H54 (cell line): ENCODE results near the gene CPA4.
"Not testable (repeated sequence)": the region's sequence is repeated elsewhere in the genome, so short reads cannot be mapped to it uniquely, and the experiment has no call there.

Experiments
- DNase-seq: peaks from one replicate; pipeline ENCODE4 v3.0.0; 2011; ENCODE audit warnings: low spot score, mixed read lengths; ENCODE audit not compliant: insufficient read length
- FAIRE-seq: peaks from 3 replicates; lab custom pipeline; 2011; peaks lifted over from hg19 to GRCh38; lab: Jason Lieb, UNC
- POLR2A ChIP-seq: IDR thresholded peaks from 2 replicates; pipeline ENCODE4 v1.6.1; 2011; ENCODE audit warnings: low read depth, mild to moderate bottlenecking, low read length

Gene CPA4

GRCh38 chr7:130292682-130293257 lies at the start of gene CPA4:
CPA4 (plus strand) TSS chr7:130293161; CDS start chr7:130293181, 20 bp downstream.
- DNase-seq: peak; percentile 76
- no peak for TF ChIP-seq POLR2A
- no peak for FAIRE-seq

DNA sequence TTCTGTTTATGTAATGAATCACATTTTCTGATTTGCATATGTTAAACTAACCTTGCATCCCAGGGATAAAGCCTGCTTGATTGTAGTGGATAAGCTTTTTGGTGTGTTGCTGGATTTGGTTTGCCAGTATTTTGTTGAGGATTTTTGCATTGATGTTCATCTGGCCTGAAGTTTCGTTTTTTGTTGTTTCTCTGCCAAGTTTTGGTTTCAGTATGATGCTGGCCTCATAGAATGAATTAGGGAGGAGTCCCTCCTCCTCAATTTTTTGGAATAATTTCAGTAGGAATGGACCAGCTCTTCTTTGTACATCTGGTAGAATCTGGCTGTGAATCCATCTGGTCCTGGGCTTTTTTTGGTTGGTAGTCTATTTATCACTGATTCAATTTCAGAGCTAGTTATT lies 49.5 kb upstream of the CPA4 start:
- FAIRE-seq: peak; percentile 15
- DNase-seq: not testable (repeated sequence)

- FAIRE-seq, DNase-seq: not testable (repeated sequence)
Observed at GRCh38 chr7:130246491-130246890, 46.5 kb upstream of the CPA4 start.

GRCh38 chr7:130248842-130249241 lies 44.1 kb upstream of the CPA4 start:
- not testable (repeated sequence) for FAIRE-seq, DNase-seq

- not testable (repeated sequence) for DNase-seq, FAIRE-seq
Observed at GRCh38 chr7:130249626-130250025, 43.3 kb upstream of the CPA4 start.

DNA sequence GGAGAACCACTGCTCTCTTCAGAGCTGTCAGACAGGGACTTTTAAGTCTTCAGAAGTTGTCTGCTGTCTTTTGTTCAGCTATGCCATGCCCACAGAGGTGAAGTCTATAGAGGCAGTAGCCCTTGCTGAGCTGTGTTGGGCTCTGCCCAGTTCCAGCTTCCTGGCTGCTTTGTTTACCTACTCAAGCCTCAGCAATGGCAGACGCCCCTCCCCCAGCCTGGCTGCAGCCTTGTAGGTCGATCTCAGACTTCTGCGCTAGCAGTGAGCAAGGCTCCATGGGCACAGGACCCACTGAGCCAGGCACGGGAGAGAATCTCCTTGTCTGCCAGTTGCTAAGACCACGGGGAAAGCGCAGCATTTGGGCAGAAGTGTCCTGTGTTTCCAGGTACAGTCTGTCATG lies 38.4 kb upstream of the CPA4 start:
- FAIRE-seq (no peak), DNase-seq (no peak)
- TF ChIP-seq POLR2A: no peak

GRCh38 chr7:130256704-130257103 lies 36.3 kb upstream of the CPA4 start:
- DNase-seq (no peak), FAIRE-seq (no peak)
- no peak for TF ChIP-seq POLR2A

DNA sequence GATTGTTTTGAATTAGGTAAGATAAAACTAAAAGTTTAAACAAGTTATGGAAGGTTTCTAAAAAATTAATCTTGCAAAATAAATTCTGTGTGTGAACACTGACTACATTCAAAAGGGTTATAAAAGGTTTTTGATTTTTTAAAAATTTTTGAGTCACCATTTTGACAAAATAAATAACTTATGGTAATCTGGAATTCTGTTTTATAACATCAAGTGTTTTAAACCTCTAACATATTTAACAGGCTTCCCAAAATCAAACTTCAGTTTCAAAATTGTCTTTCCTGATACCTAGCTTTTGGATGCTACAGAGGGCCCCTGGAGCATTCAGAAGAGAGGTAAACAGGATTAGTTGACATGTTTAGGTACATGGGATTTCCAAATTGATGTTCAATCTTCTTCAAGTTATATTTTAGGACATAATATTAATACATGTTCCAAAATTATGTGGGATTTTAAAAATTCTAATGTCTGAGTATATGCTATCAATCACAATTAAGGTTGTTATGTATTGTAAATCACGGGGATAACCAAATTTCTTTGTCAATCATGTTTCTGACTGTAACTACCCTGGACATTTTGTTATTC lies 34.4 kb upstream of the CPA4 start:
- DNase-seq (no peak), FAIRE-seq (no peak)
- TF ChIP-seq POLR2A: no peak

- no peak for TF ChIP-seq POLR2A
- no peak for DNase-seq
- FAIRE-seq: no peak
Observed at GRCh38 chr7:130262448-130262847, 30.5 kb upstream of the CPA4 start.

DNA sequence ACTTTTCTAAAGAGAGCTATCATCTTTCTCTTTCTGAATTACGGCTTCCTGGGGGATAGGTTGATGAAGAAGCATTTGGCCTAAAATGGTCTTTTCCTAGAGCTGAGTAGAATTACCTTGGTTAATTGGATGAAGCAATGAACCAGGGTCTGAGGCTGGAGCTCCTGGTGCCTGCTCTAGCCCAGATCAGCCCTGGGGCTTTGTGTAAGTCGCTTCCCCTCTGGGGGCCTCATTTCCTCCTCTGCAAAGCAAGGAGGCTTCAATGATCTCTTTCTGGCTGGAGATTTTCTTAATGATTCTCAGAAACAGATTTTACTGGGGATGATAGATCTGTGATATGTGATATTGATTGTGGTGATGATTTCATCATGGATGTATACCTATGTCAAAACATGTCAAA lies 29.8 kb upstream of the CPA4 start:
- TF ChIP-seq POLR2A: no peak
- DNase-seq (no peak), FAIRE-seq (no peak)

- DNase-seq (no peak), FAIRE-seq (no peak)
Observed at GRCh38 chr7:130266258-130266960, 26.6 kb upstream of the CPA4 start, which contains the start of gene CPA2. CPA2 (plus strand) TSS chr7:130266863; CDS start chr7:130266882, 19 bp downstream.

DNA sequence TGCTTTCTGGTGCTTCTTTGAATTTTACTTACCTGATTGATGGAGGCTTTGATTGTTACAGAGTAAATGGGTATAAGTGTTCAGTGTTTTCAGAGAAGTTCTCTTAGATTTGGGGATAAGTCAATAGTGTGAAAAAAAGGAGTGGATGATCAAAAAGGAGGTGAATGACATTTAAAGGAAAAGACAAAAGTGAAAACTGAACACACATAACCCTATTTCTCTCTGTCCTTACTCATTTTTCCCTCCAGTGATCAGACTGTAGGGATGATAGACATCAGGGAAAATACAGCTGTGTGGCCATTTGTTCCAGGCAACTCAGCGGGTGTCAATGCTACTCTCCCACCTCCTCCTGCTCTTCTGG lies 26.0 kb upstream of the CPA4 start:
- TF ChIP-seq POLR2A: no peak
- FAIRE-seq (no peak), DNase-seq (no peak)

More at GRCh38 chr7:130266258-130266960, 26.6 kb upstream of the CPA4 start, which contains the start of gene CPA2:
- no peak for TF ChIP-seq POLR2A

- TF ChIP-seq POLR2A: no peak
- FAIRE-seq: no peak
- no peak for DNase-seq
Observed at GRCh38 chr7:130268463-130269317, 24.3 kb upstream of the CPA4 start.

- TF ChIP-seq POLR2A: no peak
- FAIRE-seq: no peak
- no peak for DNase-seq
Observed at GRCh38 chr7:130269318-130269694, 23.7 kb upstream of the CPA4 start.
